ENCODE results near the gene NLRC5. TPM values are rescaled to one million over a fixed set of nuclear protein-coding genes. Genes with fewer than 3 reads are reported as not detected.

NLRC5 gene
- total RNA-seq, 1 experiment from 2014 or later, result 2.4 TPM

DNA sequence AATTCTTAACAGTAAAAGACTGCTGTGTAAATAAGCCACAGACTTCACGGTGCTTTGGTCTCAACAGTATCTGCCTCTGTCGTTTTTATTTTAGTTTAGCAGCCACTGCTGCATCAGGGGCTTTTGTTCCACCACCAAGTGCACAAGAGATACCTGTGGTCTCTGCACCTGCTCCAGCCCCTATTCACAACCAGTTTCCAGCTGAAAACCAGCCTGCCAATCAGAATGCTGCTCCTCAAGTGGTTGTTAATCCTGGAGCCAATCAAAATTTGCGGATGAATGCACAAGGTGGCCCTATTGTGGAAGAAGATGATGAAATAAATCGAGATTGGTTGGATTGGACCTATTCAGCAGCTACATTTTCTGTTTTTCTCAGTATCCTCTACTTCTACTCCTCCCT lies 49.6 kb upstream of the NLRC5 start:
- H3K4me2 ChIP-seq (ENCODE audit: insufficient read depth, insufficient read length, low read length), result no peak overlapping the region
- no peak overlapping the region for H2BK120ac ChIP-seq (ENCODE audit: low read depth, low read length, poor library complexity, severe bottlenecking)
- H3K18ac ChIP-seq (ENCODE audit: insufficient read length, low read depth, low read length), result no peak overlapping the region
- H2BK20ac ChIP-seq (ENCODE audit: low read depth, low read length, poor library complexity, severe bottlenecking), result no peak overlapping the region
- no peak overlapping the region for H3K23ac ChIP-seq (ENCODE audit: insufficient read length, low read depth, low read length)
- H2BK12ac ChIP-seq (ENCODE audit: insufficient read length, low read depth, low read length), result no peak overlapping the region
- no peaks in the 10 kb centered on the region for H3K4me1 ChIP-seq (ENCODE audit: insufficient read depth, low read length)
- no peak overlapping the region for H3K14ac ChIP-seq (ENCODE audit: insufficient read depth, low read length)
- H2AK5ac ChIP-seq (ENCODE audit: insufficient read length, low read length), result no peak overlapping the region
- H3K9ac ChIP-seq (ENCODE audit: extremely low read depth, insufficient read length, low read length), result no peak overlapping the region
- no peak overlapping the region for H4K91ac ChIP-seq (ENCODE audit: insufficient read length, low read depth, low read length)
- peaks cover 2% of the 10 kb centered on the region for H3K79me1 ChIP-seq (ENCODE audit: insufficient read depth, low read depth, low read length, poor library complexity, severe bottlenecking)
- Mint-ChIP-seq H3K27me3 (ENCODE audit: low read depth) (no peaks in the 10 kb centered on the region), H3K9me3 (no peaks in the 10 kb centered on the region), H3K36me3 (ENCODE audit: insufficient read depth in 1 of 3, low read depth in 3 of 3) (peaks cover 53 to 94% (median 76%) of the 10 kb centered on the region in 3 experiments), H3K4me3 (no peak overlapping the region), H3K27ac (no peak overlapping the region; a peak in 2 of 7 replicates), H3K4me1 (no peaks in the 10 kb centered on the region)
- no peak overlapping the region for H4K8ac ChIP-seq (replicated peaks; ENCODE audit: insufficient read length, low read depth, low read length)
- TF ChIP-seq, protein P1, sequence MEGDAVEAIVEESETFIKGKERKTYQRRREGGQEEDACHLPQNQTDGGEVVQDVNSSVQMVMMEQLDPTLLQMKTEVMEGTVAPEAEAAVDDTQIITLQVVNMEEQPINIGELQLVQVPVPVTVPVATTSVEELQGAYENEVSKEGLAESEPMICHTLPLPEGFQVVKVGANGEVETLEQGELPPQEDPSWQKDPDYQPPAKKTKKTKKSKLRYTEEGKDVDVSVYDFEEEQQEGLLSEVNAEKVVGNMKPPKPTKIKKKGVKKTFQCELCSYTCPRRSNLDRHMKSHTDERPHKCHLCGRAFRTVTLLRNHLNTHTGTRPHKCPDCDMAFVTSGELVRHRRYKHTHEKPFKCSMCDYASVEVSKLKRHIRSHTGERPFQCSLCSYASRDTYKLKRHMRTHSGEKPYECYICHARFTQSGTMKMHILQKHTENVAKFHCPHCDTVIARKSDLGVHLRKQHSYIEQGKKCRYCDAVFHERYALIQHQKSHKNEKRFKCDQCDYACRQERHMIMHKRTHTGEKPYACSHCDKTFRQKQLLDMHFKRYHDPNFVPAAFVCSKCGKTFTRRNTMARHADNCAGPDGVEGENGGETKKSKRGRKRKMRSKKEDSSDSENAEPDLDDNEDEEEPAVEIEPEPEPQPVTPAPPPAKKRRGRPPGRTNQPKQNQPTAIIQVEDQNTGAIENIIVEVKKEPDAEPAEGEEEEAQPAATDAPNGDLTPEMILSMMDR (conservative IDR thresholded peaks at IDR 0.05), result no peak
- H3K79me2 ChIP-seq (ENCODE audit: insufficient read depth, low read length), result no peaks in the 10 kb centered on the region
- no peak overlapping the region for H4K5ac ChIP-seq (ENCODE audit: insufficient read length, low read depth, low read length)
- WGBS (ENCODE audit: extremely low coverage, insufficient read length, low lambda C conversion rate), result no CpG with 5 or more reads among the region's 4 CpGs
- no peak overlapping the region for H2BK15ac ChIP-seq (ENCODE audit: low read depth, low read length)
- DNase-seq, result no peak
- no peaks in the 10 kb centered on the region for H3K23me2 ChIP-seq (ENCODE audit: insufficient read length, low read depth, low read length, poor library complexity, severe bottlenecking)
- no peaks in the 10 kb centered on the region for H4K20me1 ChIP-seq (ENCODE audit: control insufficient read depth, insufficient read depth, insufficient read length)
- H3K4ac ChIP-seq (ENCODE audit: low read depth, low read length), result no peak overlapping the region
- H2AFZ ChIP-seq (ENCODE audit: low read length), result no peak overlapping the region
- no peaks in the 10 kb centered on the region for H3K9me3 ChIP-seq (ENCODE audit: control insufficient read depth, low read depth, low read length)
- H2BK5ac ChIP-seq (ENCODE audit: insufficient read length, low read length), result no peak overlapping the region
- H3K27me3 ChIP-seq (ENCODE audit: insufficient read depth, low read length), result no peaks in the 10 kb centered on the region
- no peak overlapping the region for H3K56ac ChIP-seq (ENCODE audit: insufficient read length, low read depth, low read length)
- no peak overlapping the region for H3K27ac ChIP-seq (ENCODE audit: insufficient read length, low read depth, low read length)
- H3T11ph ChIP-seq (ENCODE audit: low read length), result no peak overlapping the region

Data from H9 (cell line).